ENCODE data around the gene IKZF2.
"Not testable (repeated sequence)": the region's sequence is repeated elsewhere in the genome, so short reads cannot be mapped to it uniquely, and the experiment has no call there.

IKZF2 gene

GRCh38 chr2:213020913-213021312, 130.5 kb downstream of the IKZF2 start:
- not testable (repeated sequence) for H3K27me3 ChIP-seq (replicated peaks; ENCODE audit: control insufficient read depth, insufficient read depth, low read length, poor library complexity, severe bottlenecking); H3K27ac ChIP-seq (ENCODE audit: insufficient read depth, low read length, poor library complexity, severe bottlenecking); H3K4me1 ChIP-seq (ENCODE audit: control insufficient read depth, insufficient read depth, low read length, poor library complexity, severe bottlenecking); H3K4me3 ChIP-seq (ENCODE audit: insufficient read depth, low read depth, low read length, poor library complexity, severe bottlenecking); DNase-seq; H3K36me3 ChIP-seq (ENCODE audit: control insufficient read depth, insufficient read depth, low read length); H3K9me3 ChIP-seq (ENCODE audit: control insufficient read depth, low read length)

GRCh38 chr2:213020268-213020667, 131.1 kb downstream of the IKZF2 start:
- Histone ChIP-seq H3K4me1 (ENCODE audit: control insufficient read depth, insufficient read depth, low read length, poor library complexity, severe bottlenecking) (no peaks in the 10 kb centered on the region), H3K27me3 (replicated peaks; ENCODE audit: control insufficient read depth, insufficient read depth, low read length, poor library complexity, severe bottlenecking) (no peaks in the 10 kb centered on the region), H3K27ac (ENCODE audit: insufficient read depth, low read length, poor library complexity, severe bottlenecking) (no peak overlapping the region), H3K36me3 (ENCODE audit: control insufficient read depth, insufficient read depth, low read length) (no peaks in the 10 kb centered on the region), H3K4me3 (ENCODE audit: insufficient read depth, low read depth, low read length, poor library complexity, severe bottlenecking) (no peak overlapping the region), H3K9me3 (ENCODE audit: control insufficient read depth, low read length) (no peaks in the 10 kb centered on the region)
- DNase-seq, result no peak

GRCh38 chr2:213019368-213019767, 132.0 kb downstream of the IKZF2 start:
- DNase-seq, result no peak
- Histone ChIP-seq H3K36me3 (ENCODE audit: control insufficient read depth, insufficient read depth, low read length) (no peaks in the 10 kb centered on the region), H3K27me3 (replicated peaks; ENCODE audit: control insufficient read depth, insufficient read depth, low read length, poor library complexity, severe bottlenecking) (no peaks in the 10 kb centered on the region), H3K27ac (ENCODE audit: insufficient read depth, low read length, poor library complexity, severe bottlenecking) (no peak overlapping the region), H3K4me1 (ENCODE audit: control insufficient read depth, insufficient read depth, low read length, poor library complexity, severe bottlenecking) (no peaks in the 10 kb centered on the region), H3K4me3 (ENCODE audit: insufficient read depth, low read depth, low read length, poor library complexity, severe bottlenecking) (no peak overlapping the region), H3K9me3 (ENCODE audit: control insufficient read depth, low read length) (no peaks in the 10 kb centered on the region)

- Histone ChIP-seq H3K4me3 (ENCODE audit: insufficient read depth, low read depth, low read length, poor library complexity, severe bottlenecking) (no peak overlapping the region), H3K9me3 (ENCODE audit: control insufficient read depth, low read length) (no peaks in the 10 kb centered on the region), H3K36me3 (ENCODE audit: control insufficient read depth, insufficient read depth, low read length) (no peaks in the 10 kb centered on the region), H3K4me1 (ENCODE audit: control insufficient read depth, insufficient read depth, low read length, poor library complexity, severe bottlenecking) (no peaks in the 10 kb centered on the region), H3K27ac (ENCODE audit: insufficient read depth, low read length, poor library complexity, severe bottlenecking) (no peak overlapping the region), H3K27me3 (replicated peaks; ENCODE audit: control insufficient read depth, insufficient read depth, low read length, poor library complexity, severe bottlenecking) (no peaks in the 10 kb centered on the region)
- no peak for DNase-seq
Observed at GRCh38 chr2:213018340-213018901, 133.0 kb downstream of the IKZF2 start.

- Histone ChIP-seq H3K27ac (ENCODE audit: insufficient read depth, low read length, poor library complexity, severe bottlenecking) (no peak overlapping the region), H3K4me1 (ENCODE audit: control insufficient read depth, insufficient read depth, low read length, poor library complexity, severe bottlenecking) (no peaks in the 10 kb centered on the region), H3K4me3 (ENCODE audit: insufficient read depth, low read depth, low read length, poor library complexity, severe bottlenecking) (no peak overlapping the region), H3K27me3 (replicated peaks; ENCODE audit: control insufficient read depth, insufficient read depth, low read length, poor library complexity, severe bottlenecking) (no peaks in the 10 kb centered on the region), H3K36me3 (ENCODE audit: control insufficient read depth, insufficient read depth, low read length) (no peaks in the 10 kb centered on the region), H3K9me3 (ENCODE audit: control insufficient read depth, low read length) (no peaks in the 10 kb centered on the region)
- no peak for DNase-seq
Observed at GRCh38 chr2:213017404-213017803, 134.0 kb downstream of the IKZF2 start.

GRCh38 chr2:213016984-213017351, 134.4 kb downstream of the IKZF2 start:
- no peaks in the 10 kb centered on the region for H3K9me3 ChIP-seq (ENCODE audit: control insufficient read depth, low read length)
- H3K36me3 ChIP-seq (ENCODE audit: control insufficient read depth, insufficient read depth, low read length), result no peaks in the 10 kb centered on the region
- H3K27ac ChIP-seq (ENCODE audit: insufficient read depth, low read length, poor library complexity, severe bottlenecking), result no peak overlapping the region
- H3K4me3 ChIP-seq (ENCODE audit: insufficient read depth, low read depth, low read length, poor library complexity, severe bottlenecking), result no peak overlapping the region
- no peak for DNase-seq
- no peaks in the 10 kb centered on the region for H3K4me1 ChIP-seq (ENCODE audit: control insufficient read depth, insufficient read depth, low read length, poor library complexity, severe bottlenecking)
- no peaks in the 10 kb centered on the region for H3K27me3 ChIP-seq (replicated peaks; ENCODE audit: control insufficient read depth, insufficient read depth, low read length, poor library complexity, severe bottlenecking)

- no peaks in the 10 kb centered on the region for H3K9me3 ChIP-seq (ENCODE audit: control insufficient read depth, low read length)
- H3K27me3 ChIP-seq (replicated peaks; ENCODE audit: control insufficient read depth, insufficient read depth, low read length, poor library complexity, severe bottlenecking), result no peaks in the 10 kb centered on the region
- no peaks in the 10 kb centered on the region for H3K4me1 ChIP-seq (ENCODE audit: control insufficient read depth, insufficient read depth, low read length, poor library complexity, severe bottlenecking)
- no peak overlapping the region for H3K4me3 ChIP-seq (ENCODE audit: insufficient read depth, low read depth, low read length, poor library complexity, severe bottlenecking)
- no peaks in the 10 kb centered on the region for H3K36me3 ChIP-seq (ENCODE audit: control insufficient read depth, insufficient read depth, low read length)
- no peak for DNase-seq
- no peak overlapping the region for H3K27ac ChIP-seq (ENCODE audit: insufficient read depth, low read length, poor library complexity, severe bottlenecking)
Observed at GRCh38 chr2:213016166-213016983, 135.0 kb downstream of the IKZF2 start.

GRCh38 chr2:213015387-213016165, 135.8 kb downstream of the IKZF2 start:
- no peak for DNase-seq
- Histone ChIP-seq H3K27me3 (replicated peaks; ENCODE audit: control insufficient read depth, insufficient read depth, low read length, poor library complexity, severe bottlenecking) (no peaks in the 10 kb centered on the region), H3K27ac (ENCODE audit: insufficient read depth, low read length, poor library complexity, severe bottlenecking) (no peak overlapping the region), H3K4me3 (ENCODE audit: insufficient read depth, low read depth, low read length, poor library complexity, severe bottlenecking) (no peak overlapping the region), H3K9me3 (ENCODE audit: control insufficient read depth, low read length) (no peaks in the 10 kb centered on the region), H3K36me3 (ENCODE audit: control insufficient read depth, insufficient read depth, low read length) (no peaks in the 10 kb centered on the region), H3K4me1 (ENCODE audit: control insufficient read depth, insufficient read depth, low read length, poor library complexity, severe bottlenecking) (no peaks in the 10 kb centered on the region)

- H3K36me3 ChIP-seq (ENCODE audit: control insufficient read depth, insufficient read depth, low read length), result no peaks in the 10 kb centered on the region
- no peaks in the 10 kb centered on the region for H3K4me1 ChIP-seq (ENCODE audit: control insufficient read depth, insufficient read depth, low read length, poor library complexity, severe bottlenecking)
- no peak overlapping the region for H3K4me3 ChIP-seq (ENCODE audit: insufficient read depth, low read depth, low read length, poor library complexity, severe bottlenecking)
- H3K9me3 ChIP-seq (ENCODE audit: control insufficient read depth, low read length), result no peaks in the 10 kb centered on the region
- H3K27ac ChIP-seq (ENCODE audit: insufficient read depth, low read length, poor library complexity, severe bottlenecking), result no peak overlapping the region
- DNase-seq, result no peak
- H3K27me3 ChIP-seq (replicated peaks; ENCODE audit: control insufficient read depth, insufficient read depth, low read length, poor library complexity, severe bottlenecking), result no peaks in the 10 kb centered on the region
Observed at GRCh38 chr2:213013979-213014378, 137.4 kb downstream of the IKZF2 start.

- Histone ChIP-seq H3K4me1 (ENCODE audit: control insufficient read depth, insufficient read depth, low read length, poor library complexity, severe bottlenecking) (no peaks in the 10 kb centered on the region), H3K36me3 (ENCODE audit: control insufficient read depth, insufficient read depth, low read length) (no peaks in the 10 kb centered on the region), H3K27me3 (replicated peaks; ENCODE audit: control insufficient read depth, insufficient read depth, low read length, poor library complexity, severe bottlenecking) (no peaks in the 10 kb centered on the region), H3K27ac (ENCODE audit: insufficient read depth, low read length, poor library complexity, severe bottlenecking) (no peak overlapping the region), H3K9me3 (ENCODE audit: control insufficient read depth, low read length) (no peaks in the 10 kb centered on the region), H3K4me3 (ENCODE audit: insufficient read depth, low read depth, low read length, poor library complexity, severe bottlenecking) (no peak overlapping the region)
- DNase-seq, result no peak
Observed at GRCh38 chr2:213011505-213011904, 139.9 kb downstream of the IKZF2 start.

All from effector memory CD4-positive, alpha-beta T cell (primary cell).